ENCODE results near the gene PROSER2. TPM values are rescaled to one million over a fixed set of nuclear protein-coding genes. Genes with fewer than 3 reads are reported as not detected.
A peak's percentile ranks its signal among the peaks of the same experiment; 100 is the strongest.

Gene PROSER2
- polyA plus RNA-seq, 6 donors from 2014 or later = 0.31 to 0.59 TPM; not detected in 4

- no peaks in the 10 kb centered on the region for H3K9me3 Mint-ChIP-seq
- no peak for ATAC-seq (ENCODE audit: low read depth in 2 of 2)
- no peak for DNase-seq
- H3K27me3 Mint-ChIP-seq = no peaks in the 10 kb centered on the region
- H3K4me1 Mint-ChIP-seq = no peaks in the 10 kb centered on the region
- H3K27ac Mint-ChIP-seq = no peak overlapping the region
- no peak overlapping the region for H3K4me3 Mint-ChIP-seq
- no peaks in the 10 kb centered on the region for H3K36me3 Mint-ChIP-seq
These were observed 70.7 kb downstream of the PROSER2 start for GRCh38 chr10:11893749-11894278.

- Mint-ChIP-seq H3K36me3 (no peaks in the 10 kb centered on the region), H3K4me3 (no peak overlapping the region), H3K27ac (no peak overlapping the region), H3K4me1 (no peaks in the 10 kb centered on the region), H3K27me3 (no peaks in the 10 kb centered on the region), H3K9me3 (no peaks in the 10 kb centered on the region)
- no peak for DNase-seq
- ATAC-seq (ENCODE audit: low read depth in 2 of 2) = no peak
These were observed 71.4 kb downstream of the PROSER2 start for GRCh38 chr10:11894381-11895107.

GRCh38 chr10:11895108-11895466 is 71.9 kb downstream of the PROSER2 start:
- Mint-ChIP-seq H3K9me3 (no peaks in the 10 kb centered on the region), H3K4me3 (no peak overlapping the region), H3K4me1 (no peaks in the 10 kb centered on the region), H3K36me3 (no peaks in the 10 kb centered on the region), H3K27ac (no peak overlapping the region), H3K27me3 (no peaks in the 10 kb centered on the region)
- DNase-seq (no peak), ATAC-seq (ENCODE audit: low read depth in 2 of 2) (no peak)

- H3K27me3 Mint-ChIP-seq = peaks cover 0 to under 1% (median 0%) of the 10 kb centered on the region in 3 donors
- H3K27ac Mint-ChIP-seq = no peak overlapping the region
- H3K9me3 Mint-ChIP-seq = no peaks in the 10 kb centered on the region
- no peak for DNase-seq
- no peak overlapping the region for H3K4me3 Mint-ChIP-seq
- no peaks in the 10 kb centered on the region for H3K36me3 Mint-ChIP-seq
- ATAC-seq (ENCODE audit: low read depth in 2 of 2) = no peak
- no peaks in the 10 kb centered on the region for H3K4me1 Mint-ChIP-seq
These were observed 72.4 kb downstream of the PROSER2 start for GRCh38 chr10:11895598-11895997.

- DNase-seq = no peak
- Mint-ChIP-seq H3K27ac (no peak overlapping the region), H3K9me3 (no peaks in the 10 kb centered on the region), H3K4me1 (no peaks in the 10 kb centered on the region), H3K27me3 (peaks cover 0 to 5% (median 0%) of the 10 kb centered on the region in 3 donors), H3K36me3 (no peaks in the 10 kb centered on the region), H3K4me3 (peak overlapping the region in 1 of 8 donors; percentile 52)
- no peak for ATAC-seq (ENCODE audit: low read depth in 2 of 2)
These were observed 73.5 kb downstream of the PROSER2 start for GRCh38 chr10:11896549-11897200.

GRCh38 chr10:11898033-11898371 is 74.8 kb downstream of the PROSER2 start:
- H3K9me3 Mint-ChIP-seq = no peaks in the 10 kb centered on the region
- H3K4me3 Mint-ChIP-seq = no peak overlapping the region
- H3K36me3 Mint-ChIP-seq = no peaks in the 10 kb centered on the region
- no peak for DNase-seq
- H3K4me1 Mint-ChIP-seq = no peaks in the 10 kb centered on the region
- H3K27me3 Mint-ChIP-seq = peaks cover 0 to 11% (median 0%) of the 10 kb centered on the region in 3 donors
- peak overlapping the region in 1 of 6 donors; percentile 25 for H3K27ac Mint-ChIP-seq
- no peak for ATAC-seq (ENCODE audit: low read depth in 2 of 2)

- no peaks in the 10 kb centered on the region for H3K9me3 Mint-ChIP-seq
- ATAC-seq (ENCODE audit: low read depth in 2 of 2) = no peak
- DNase-seq = no peak
- H3K36me3 Mint-ChIP-seq = no peaks in the 10 kb centered on the region
- peaks cover 0 to 11% (median 0%) of the 10 kb centered on the region in 3 donors for H3K27me3 Mint-ChIP-seq
- H3K4me1 Mint-ChIP-seq = no peaks in the 10 kb centered on the region
- H3K4me3 Mint-ChIP-seq = no peak overlapping the region
- no peak overlapping the region for H3K27ac Mint-ChIP-seq
These were observed 75.4 kb downstream of the PROSER2 start for GRCh38 chr10:11898372-11899066.

GRCh38 chr10:11899067-11899876 is 76.1 kb downstream of the PROSER2 start:
- Mint-ChIP-seq H3K9me3 (no peaks in the 10 kb centered on the region), H3K27ac (no peak overlapping the region), H3K36me3 (no peaks in the 10 kb centered on the region), H3K4me3 (no peak overlapping the region), H3K4me1 (no peaks in the 10 kb centered on the region), H3K27me3 (peaks cover 0 to 11% (median 0%) of the 10 kb centered on the region in 3 donors)
- no peak for DNase-seq
- ATAC-seq (ENCODE audit: low read depth in 2 of 2) = no peak

GRCh38 chr10:11901036-11901301 is 77.8 kb downstream of the PROSER2 start:
- no peak overlapping the region for H3K4me3 Mint-ChIP-seq
- no peaks in the 10 kb centered on the region for H3K9me3 Mint-ChIP-seq
- H3K27ac Mint-ChIP-seq = no peak overlapping the region
- no peaks in the 10 kb centered on the region for H3K36me3 Mint-ChIP-seq
- peaks cover 0 to 11% (median 0%) of the 10 kb centered on the region in 3 donors for H3K27me3 Mint-ChIP-seq
- ATAC-seq (ENCODE audit: low read depth in 2 of 2) (no peak), DNase-seq (no peak)
- H3K4me1 Mint-ChIP-seq = no peaks in the 10 kb centered on the region

- H3K27me3 Mint-ChIP-seq = peaks cover 0 to 11% (median 0%) of the 10 kb centered on the region in 3 donors
- H3K27ac Mint-ChIP-seq = no peak overlapping the region
- H3K9me3 Mint-ChIP-seq = no peaks in the 10 kb centered on the region
- no peaks in the 10 kb centered on the region for H3K4me1 Mint-ChIP-seq
- no peak overlapping the region for H3K4me3 Mint-ChIP-seq
- DNase-seq (no peak), ATAC-seq (ENCODE audit: low read depth in 2 of 2) (no peak)
- no peaks in the 10 kb centered on the region for H3K36me3 Mint-ChIP-seq
These were observed 78.3 kb downstream of the PROSER2 start for GRCh38 chr10:11901454-11901832.

- Mint-ChIP-seq H3K9me3 (peaks cover 0 to 2% (median 0%) of the 10 kb centered on the region in 7 donors), H3K4me1 (no peaks in the 10 kb centered on the region), H3K36me3 (no peaks in the 10 kb centered on the region), H3K27ac (no peak overlapping the region), H3K4me3 (peak overlapping the region in 1 of 8 donors; percentile 4), H3K27me3 (peaks cover 0 to 11% (median 0%) of the 10 kb centered on the region in 3 donors)
- no peak for DNase-seq
- ATAC-seq (ENCODE audit: low read depth in 2 of 2) = no peak
These were observed 78.8 kb downstream of the PROSER2 start for GRCh38 chr10:11901833-11902475.

GRCh38 chr10:11902646-11903045 is 79.5 kb downstream of the PROSER2 start:
- no peak overlapping the region for H3K27ac Mint-ChIP-seq
- peaks cover 0 to 11% (median 0%) of the 10 kb centered on the region in 3 donors for H3K27me3 Mint-ChIP-seq
- no peaks in the 10 kb centered on the region for H3K4me1 Mint-ChIP-seq
- H3K4me3 Mint-ChIP-seq = peak overlapping the region in 1 of 8 donors; percentile 13
- H3K36me3 Mint-ChIP-seq = no peaks in the 10 kb centered on the region
- no peak for DNase-seq
- H3K9me3 Mint-ChIP-seq = peaks cover 0 to 2% (median 0%) of the 10 kb centered on the region in 7 donors
- ATAC-seq (ENCODE audit: low read depth in 2 of 2) = no peak

GRCh38 chr10:11906714-11907113 is 83.6 kb downstream of the PROSER2 start:
- no peak for DNase-seq
- Mint-ChIP-seq H3K4me3 (no peak overlapping the region), H3K9me3 (peaks cover 0 to 2% (median 0%) of the 10 kb centered on the region in 7 donors), H3K36me3 (no peaks in the 10 kb centered on the region), H3K27me3 (peaks cover 0 to 13% (median 8%) of the 10 kb centered on the region in 3 donors), H3K27ac (peak overlapping the region in 1 of 6 donors; percentile 80), H3K4me1 (peaks cover 0 to 5% (median 0%) of the 10 kb centered on the region in 3 donors)
- ATAC-seq (ENCODE audit: low read depth in 2 of 2) = no peak

Data from naive B cell (primary cell).